Fibroblast of lung (primary cell): ENCODE results near the gene XCR1. TPM values are rescaled to one million over a fixed set of nuclear protein-coding genes. Genes with fewer than 3 reads are reported as not detected.

ENCODE experiments used
- DNase-seq, 2 donors: peaks; one replicate each; pipeline versions ENCODE4 v3.0.0 to v3.0.0-alpha.2; 2010; ENCODE audit warnings: low read depth in 2 of 2
- H2AFZ ChIP-seq: 2 replicates; pipeline ENCODE4 v1.5.1; 2012; ENCODE audit warnings: low read length, control low read depth, inconsistent platforms
- H3K27ac ChIP-seq: 2 replicates; pipeline ENCODE4 v1.5.1; 2011; ENCODE audit warnings: low read length, control low read depth; ENCODE audit not compliant: insufficient read depth
- H3K27me3 ChIP-seq: 2 replicates; pipeline ENCODE4 v1.5.1; 2011; ENCODE audit warnings: mild to moderate bottlenecking, low read length; ENCODE audit not compliant: control insufficient read depth, insufficient read depth
- H3K36me3 ChIP-seq: 2 replicates; pipeline ENCODE4 v1.5.1; 2011; ENCODE audit warnings: low read length; ENCODE audit not compliant: control insufficient read depth, insufficient read depth
- H3K4me1 ChIP-seq: 2 replicates; pipeline ENCODE4 v1.5.1; 2011; ENCODE audit warnings: low read length; ENCODE audit not compliant: control insufficient read depth, insufficient read depth; ENCODE audit errors: extremely low read depth
- H3K4me2 ChIP-seq: 2 replicates; pipeline ENCODE4 v1.5.1; 2011; ENCODE audit warnings: low read length, control low read depth; ENCODE audit not compliant: insufficient read depth; ENCODE audit errors: extremely low read depth
- H3K4me3 ChIP-seq, 4 experiments: fragments of 200-600 bp in 1 of 4; sonication (generic) in 1 of 4; replicated peaks in 1 of 4; 2 replicates each; pipeline ENCODE4 v1.5.1; 2011 to 2016; ENCODE audit warnings: low read length in 4 of 4, low read depth in 3 of 4, mild to moderate bottlenecking in 3 of 4, control low read depth in 2 of 4, inconsistent platforms in 1 of 4, mixed read lengths in 1 of 4; ENCODE audit not compliant: insufficient read depth in 1 of 4; ENCODE audit errors: control extremely low read depth in 1 of 4
- H3K79me2 ChIP-seq: 2 replicates; pipeline ENCODE4 v1.5.1; 2012; ENCODE audit warnings: mild to moderate bottlenecking, low read length, inconsistent platforms; ENCODE audit not compliant: control insufficient read depth, insufficient read depth
- H3K9ac ChIP-seq: 2 replicates; pipeline ENCODE4 v1.5.1; 2011; ENCODE audit warnings: mild to moderate bottlenecking, low read length, control low read depth; ENCODE audit not compliant: insufficient read depth
- H3K9me3 ChIP-seq: 2 replicates; pipeline ENCODE4 v1.5.1; 2012; ENCODE audit warnings: low read depth, low read length; ENCODE audit not compliant: control insufficient read depth, insufficient read depth
- H4K20me1 ChIP-seq: 2 replicates; pipeline ENCODE4 v1.5.1; 2011; ENCODE audit warnings: low read length; ENCODE audit not compliant: control insufficient read depth, insufficient read depth; ENCODE audit errors: extremely low read depth
- EZH2 ChIP-seq: IDR thresholded peaks from 2 replicates; pipeline ENCODE4 v1.5.1; 2012; ENCODE audit warnings: low read length, control low read depth, mild to moderate bottlenecking; ENCODE audit errors: missing control alignments
- polyA plus RNA-seq, 2 donors: library from polyadenylated mRNA; depleted of rRNA in 1 of 2; stranded (reverse) in 1 of 2; unstranded in 1 of 2; fragments of >200 nt; gene quantifications; 2 replicates each; pipeline ENCODE4 v1.2.1, GENCODE V29; 2011 to 2012; ENCODE audit warnings: missing spikeins in 1 of 2
- total RNA-seq: library from RNA; depleted of rRNA; stranded (reverse); fragments of >200 nt; gene quantifications from 2 replicates; pipeline ENCODE4 v1.2.1, GENCODE V29; 2014
- TF ChIP-seq, protein P1 (sequence below), 2 donors: IDR thresholded peaks in 1 of 2; conservative IDR thresholded peaks in 1 of 2; 1 replicate in 1 of 2; 2 replicates in 1 of 2; pipeline ENCODE4 v1.5.1; 2011 to 2012; ENCODE audit warnings: low read length in 2 of 2, control low read depth in 1 of 2, inconsistent platforms in 1 of 2, low read depth in 1 of 2, mild to moderate bottlenecking in 1 of 2

Gene XCR1
- total and polyA plus RNA-seq, 2 donors (not counting 1 experiment from before 2014, with no cell fraction given) = under 0.01 to 0.01 TPM

DNA sequence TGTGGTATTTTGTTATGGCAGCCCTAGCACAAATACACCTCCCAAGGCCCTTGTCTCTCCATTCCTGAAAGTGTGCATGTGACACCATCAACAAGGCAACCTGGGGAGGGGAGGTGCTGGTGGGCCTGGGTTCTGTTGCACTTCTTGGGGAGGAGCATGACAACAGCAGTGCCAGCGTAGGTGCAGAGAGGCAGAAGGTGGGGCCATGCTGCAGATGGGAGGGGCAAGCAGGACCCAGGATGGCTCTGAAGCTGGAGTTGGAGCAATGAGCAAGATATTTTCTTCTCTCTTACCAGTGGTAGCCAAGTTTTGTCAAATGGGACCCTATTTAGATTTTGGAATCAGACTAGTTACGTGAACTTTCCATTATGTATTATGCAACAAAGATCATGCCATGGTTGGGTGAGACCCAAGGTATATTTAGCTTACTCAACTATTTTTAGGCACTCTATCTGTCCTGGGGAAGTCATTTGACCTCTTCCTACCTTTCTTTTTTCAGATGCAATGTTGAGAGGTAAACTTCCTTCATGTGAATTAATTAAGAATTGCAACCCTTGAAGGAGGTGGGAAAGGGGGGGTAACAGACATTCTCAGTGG lies 35.1 kb downstream of the XCR1 start:
- Histone ChIP-seq H3K4me3 (no peak overlapping the region), H3K27me3 (no peaks in the 10 kb centered on the region), H3K4me1 (peaks cover 28% of the 10 kb centered on the region), H3K36me3 (no peaks in the 10 kb centered on the region), H2AFZ (no peak overlapping the region), H3K27ac (no peak overlapping the region), H3K9me3 (no peaks in the 10 kb centered on the region), H3K79me2 (peaks cover 24% of the 10 kb centered on the region), H3K9ac (no peak overlapping the region), H3K4me2 (no peak overlapping the region), H4K20me1 (no peaks in the 10 kb centered on the region)
- TF ChIP-seq, protein P1, sequence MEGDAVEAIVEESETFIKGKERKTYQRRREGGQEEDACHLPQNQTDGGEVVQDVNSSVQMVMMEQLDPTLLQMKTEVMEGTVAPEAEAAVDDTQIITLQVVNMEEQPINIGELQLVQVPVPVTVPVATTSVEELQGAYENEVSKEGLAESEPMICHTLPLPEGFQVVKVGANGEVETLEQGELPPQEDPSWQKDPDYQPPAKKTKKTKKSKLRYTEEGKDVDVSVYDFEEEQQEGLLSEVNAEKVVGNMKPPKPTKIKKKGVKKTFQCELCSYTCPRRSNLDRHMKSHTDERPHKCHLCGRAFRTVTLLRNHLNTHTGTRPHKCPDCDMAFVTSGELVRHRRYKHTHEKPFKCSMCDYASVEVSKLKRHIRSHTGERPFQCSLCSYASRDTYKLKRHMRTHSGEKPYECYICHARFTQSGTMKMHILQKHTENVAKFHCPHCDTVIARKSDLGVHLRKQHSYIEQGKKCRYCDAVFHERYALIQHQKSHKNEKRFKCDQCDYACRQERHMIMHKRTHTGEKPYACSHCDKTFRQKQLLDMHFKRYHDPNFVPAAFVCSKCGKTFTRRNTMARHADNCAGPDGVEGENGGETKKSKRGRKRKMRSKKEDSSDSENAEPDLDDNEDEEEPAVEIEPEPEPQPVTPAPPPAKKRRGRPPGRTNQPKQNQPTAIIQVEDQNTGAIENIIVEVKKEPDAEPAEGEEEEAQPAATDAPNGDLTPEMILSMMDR (conservative IDR thresholded peaks at IDR 0.05 in 1 of 2, IDR thresholded peaks at IDR 0.05 in 1 of 2; ENCODE audit: low read depth in 1 of 2, low read length in 2 of 2) = no peak
- no peak for TF ChIP-seq EZH2
- no peak for DNase-seq

DNA sequence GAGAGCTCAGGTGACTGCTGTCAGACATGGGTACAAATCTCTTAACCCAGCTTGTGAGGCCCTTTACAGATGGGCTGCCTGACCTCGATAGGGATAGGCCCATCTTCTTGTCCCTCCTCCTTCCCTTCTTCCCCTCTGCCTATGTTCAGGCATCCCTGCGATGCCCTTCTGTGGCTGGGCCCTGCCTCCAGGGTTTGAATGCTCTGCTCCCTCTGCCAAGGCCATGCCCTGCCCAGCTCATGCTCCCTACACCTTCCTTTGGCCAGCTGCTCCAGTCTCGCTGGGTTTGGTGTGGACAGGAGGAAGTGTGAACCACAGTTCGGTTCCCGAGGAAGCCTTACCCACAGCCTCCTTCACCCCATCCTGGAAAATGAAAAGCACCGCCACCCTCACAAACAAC lies 35.9 kb downstream of the XCR1 start:
- H2AFZ ChIP-seq = no peak overlapping the region
- no peak for DNase-seq
- no peaks in the 10 kb centered on the region for H3K9me3 ChIP-seq
- H3K4me2 ChIP-seq = no peak overlapping the region
- no peak overlapping the region for H3K4me3 ChIP-seq
- no peaks in the 10 kb centered on the region for H3K27me3 ChIP-seq
- no peak overlapping the region for H3K27ac ChIP-seq
- no peak overlapping the region for H3K9ac ChIP-seq
- peaks cover 37% of the 10 kb centered on the region for H3K4me1 ChIP-seq
- TF ChIP-seq, protein P1 (conservative IDR thresholded peaks at IDR 0.05 in 1 of 2, IDR thresholded peaks at IDR 0.05 in 1 of 2; ENCODE audit: low read depth in 1 of 2, low read length in 2 of 2) = no peak
- TF ChIP-seq EZH2 = no peak
- no peaks in the 10 kb centered on the region for H4K20me1 ChIP-seq
- no peaks in the 10 kb centered on the region for H3K36me3 ChIP-seq
- H3K79me2 ChIP-seq = peaks cover 28% of the 10 kb centered on the region

DNA sequence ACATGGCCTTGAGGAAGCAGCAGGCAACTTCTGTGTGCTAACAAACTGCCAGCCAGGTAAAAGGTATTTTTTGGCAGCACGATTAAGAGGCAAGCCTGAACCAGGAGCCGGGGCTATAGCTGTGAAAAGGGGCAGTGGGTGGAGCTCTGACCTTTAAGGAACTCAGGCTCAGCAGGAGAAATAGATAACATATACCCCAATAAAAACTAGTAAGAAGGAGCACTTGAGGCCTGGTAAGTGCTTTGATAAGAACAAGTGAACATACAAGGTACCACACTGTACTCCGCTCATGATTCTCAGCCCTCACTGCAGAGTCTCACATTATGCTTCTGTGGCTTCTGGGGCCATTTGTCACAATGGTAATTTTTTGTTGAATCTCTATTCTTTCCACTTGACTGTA lies 37.1 kb downstream of the XCR1 start:
- TF ChIP-seq, protein P1 (conservative IDR thresholded peaks at IDR 0.05 in 1 of 2, IDR thresholded peaks at IDR 0.05 in 1 of 2; ENCODE audit: low read depth in 1 of 2, low read length in 2 of 2) = no peak
- no peak for TF ChIP-seq EZH2
- peaks cover 27% of the 10 kb centered on the region for H3K79me2 ChIP-seq

More for the DNA sequence above, 37.1 kb downstream of the XCR1 start:
- Histone ChIP-seq H4K20me1 (no peaks in the 10 kb centered on the region), H3K27me3 (no peaks in the 10 kb centered on the region), H3K9ac (no peak overlapping the region), H3K4me1 (peaks cover 48% of the 10 kb centered on the region), H3K4me3 (no peak overlapping the region), H3K9me3 (no peaks in the 10 kb centered on the region), H2AFZ (no peak overlapping the region), H3K27ac (no peak overlapping the region), H3K4me2 (no peak overlapping the region), H3K36me3 (no peaks in the 10 kb centered on the region)
- no peak for DNase-seq
